ENCODE results near the gene HES4.
"Not testable (repeated sequence)": the region's sequence is repeated elsewhere in the genome, so short reads cannot be mapped to it uniquely, and the experiment has no call there.

The HES4 gene

DNA sequence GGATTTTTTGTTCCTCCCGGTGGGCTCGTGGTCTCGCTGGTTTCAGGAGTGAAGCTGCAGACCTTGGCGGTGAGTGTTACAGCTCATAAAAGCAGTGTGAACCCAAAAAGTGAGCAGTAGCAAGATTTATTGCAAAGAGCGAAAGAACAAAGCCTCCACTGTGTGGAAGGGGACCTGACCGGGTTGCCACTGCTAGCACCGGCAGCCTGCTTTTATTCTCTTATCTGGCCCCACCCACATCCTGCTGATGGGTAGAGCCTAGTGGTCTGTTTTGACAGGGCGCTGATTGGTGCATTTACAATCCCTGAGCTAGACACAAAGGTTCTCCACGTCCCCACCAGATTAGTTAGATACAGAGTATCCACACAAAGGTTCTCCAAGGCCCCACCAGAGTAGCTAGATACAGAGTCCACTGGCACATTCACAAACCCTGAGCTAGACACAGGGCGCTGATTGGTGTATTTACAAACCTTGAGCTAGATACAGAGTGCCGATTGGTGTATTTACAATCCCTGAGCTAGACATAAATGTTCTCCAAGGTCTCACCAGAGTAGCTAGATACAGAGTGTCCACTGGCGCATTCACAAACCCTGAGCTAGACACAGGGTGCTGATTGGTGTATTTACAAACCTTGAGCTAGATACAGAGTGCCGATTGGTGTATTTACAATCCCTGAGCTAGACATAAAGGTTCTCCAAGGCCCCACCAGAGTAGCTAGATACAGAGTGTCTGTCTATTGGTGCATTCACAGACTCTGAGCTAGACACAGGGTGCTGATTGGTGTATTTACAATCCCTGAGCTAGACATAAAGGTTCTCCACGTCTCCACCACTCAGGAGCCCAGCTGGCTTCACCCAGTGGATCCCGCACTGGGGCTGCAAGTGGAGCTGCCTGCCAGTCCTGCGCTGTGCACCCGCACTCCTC lies 17.8 kb upstream of the HES4 start:
- DNase-seq = not testable (repeated sequence)

DNA sequence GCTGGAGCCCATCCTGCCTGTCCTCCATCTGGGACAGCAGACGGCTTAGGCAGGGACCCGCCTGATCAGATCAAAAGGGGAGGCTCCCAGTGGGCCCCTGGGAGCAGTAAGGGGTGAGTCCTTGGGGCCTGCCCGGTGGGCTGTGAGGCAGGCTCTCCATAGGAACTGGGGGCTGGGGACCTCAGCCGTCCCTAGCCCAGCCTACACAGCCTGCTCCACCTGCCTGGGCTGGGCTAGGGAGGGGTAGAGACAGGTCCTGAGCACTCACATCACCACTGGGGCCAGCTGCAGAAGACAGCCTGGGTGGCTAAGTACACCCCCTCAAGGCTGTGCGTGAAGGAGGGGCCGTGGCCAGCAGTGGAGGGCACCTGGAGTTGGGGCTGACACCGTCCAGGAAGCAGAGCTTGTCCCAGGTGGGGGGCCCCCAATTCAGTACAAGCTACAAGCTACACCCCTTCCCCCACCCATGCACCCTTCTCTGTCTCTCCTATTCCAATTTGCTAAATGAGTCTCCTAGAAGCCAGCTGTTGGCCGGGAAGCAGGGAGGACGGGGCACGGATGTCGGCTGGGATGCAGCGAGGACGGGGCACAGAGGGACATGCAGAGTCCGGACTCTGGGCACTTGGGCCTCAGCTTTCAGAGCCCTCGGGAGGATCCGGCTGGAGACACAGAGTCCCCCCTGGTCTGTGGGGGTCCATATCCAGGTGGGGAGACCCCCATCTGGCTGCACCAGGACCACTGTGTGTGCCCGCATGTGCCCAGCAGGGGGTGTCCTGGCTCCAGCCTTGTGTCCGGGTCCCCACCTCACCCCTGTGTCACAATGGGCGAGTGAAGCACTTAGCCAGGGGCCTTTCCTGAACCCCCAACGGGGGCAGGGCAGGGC lies 15.1 kb upstream of the HES4 start:
- DNase-seq = no peak

DNA sequence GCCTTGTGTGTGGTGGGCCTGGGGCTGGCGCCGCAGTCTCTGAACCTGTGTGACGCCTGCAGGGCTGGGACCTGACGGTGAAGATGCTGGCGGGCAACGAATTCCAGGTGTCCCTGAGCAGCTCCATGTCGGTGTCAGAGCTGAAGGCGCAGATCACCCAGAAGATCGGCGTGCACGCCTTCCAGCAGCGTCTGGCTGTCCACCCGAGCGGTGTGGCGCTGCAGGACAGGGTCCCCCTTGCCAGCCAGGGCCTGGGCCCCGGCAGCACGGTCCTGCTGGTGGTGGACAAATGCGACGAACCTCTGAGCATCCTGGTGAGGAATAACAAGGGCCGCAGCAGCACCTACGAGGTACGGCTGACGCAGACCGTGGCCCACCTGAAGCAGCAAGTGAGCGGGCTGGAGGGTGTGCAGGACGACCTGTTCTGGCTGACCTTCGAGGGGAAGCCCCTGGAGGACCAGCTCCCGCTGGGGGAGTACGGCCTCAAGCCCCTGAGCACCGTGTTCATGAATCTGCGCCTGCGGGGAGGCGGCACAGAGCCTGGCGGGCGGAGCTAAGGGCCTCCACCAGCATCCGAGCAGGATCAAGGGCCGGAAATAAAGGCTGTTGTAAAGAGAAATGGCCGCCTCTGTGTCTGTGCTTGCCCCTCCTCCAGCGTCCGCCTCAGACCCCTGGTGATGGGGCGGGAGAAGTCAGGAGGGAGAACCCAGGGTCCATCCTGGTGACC lies 14.2 kb upstream of the HES4 start:
- DNase-seq = peak; percentile 46

DNA sequence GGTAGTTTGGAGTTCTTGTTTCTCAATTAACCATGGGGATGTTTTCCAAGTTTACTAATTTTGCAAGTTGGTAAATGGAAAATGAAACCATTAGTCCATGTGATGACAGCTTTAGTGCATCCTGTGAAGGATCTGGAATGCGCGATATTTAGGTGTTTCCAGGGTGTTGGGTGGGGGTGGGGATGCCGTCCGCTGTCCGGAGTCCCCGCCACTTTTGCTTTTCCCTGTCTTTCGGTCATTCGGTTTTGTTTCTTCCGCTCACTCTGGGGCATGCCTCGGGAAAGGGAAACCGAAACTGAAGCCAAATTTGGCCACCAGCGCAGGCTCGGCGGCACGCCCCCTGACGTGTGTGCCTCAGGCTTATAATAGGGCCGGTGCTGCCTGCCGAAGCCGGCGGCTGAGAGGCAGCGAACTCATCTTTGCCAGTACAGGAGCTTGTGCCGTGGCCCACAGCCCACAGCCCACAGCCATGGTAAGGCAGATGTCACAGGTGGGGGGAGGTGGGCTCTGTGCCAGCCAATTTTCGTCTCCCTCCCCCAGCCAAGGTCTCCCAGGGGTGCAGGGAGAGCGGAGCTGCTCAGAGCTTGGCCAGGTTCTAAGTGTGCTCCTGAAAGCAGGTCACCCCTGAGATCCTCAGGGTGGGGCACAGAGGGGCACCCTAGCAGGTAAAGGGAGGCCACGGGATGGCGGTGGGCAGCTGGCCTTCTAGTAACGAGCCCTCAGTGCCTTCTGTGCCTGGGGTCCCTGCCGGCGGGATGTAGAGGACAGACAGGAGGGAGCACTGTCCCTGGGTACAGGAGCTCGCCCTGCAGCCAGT lies 13.4 kb upstream of the HES4 start, which contains the start of gene ISG15:
Gene ISG15, plus strand, starts transcription at position 393 of the 817 bp plus-strand sequence. Its CDS starts 77 bp downstream, at position 470.
- DNase-seq = peak; percentile 89

DNA sequence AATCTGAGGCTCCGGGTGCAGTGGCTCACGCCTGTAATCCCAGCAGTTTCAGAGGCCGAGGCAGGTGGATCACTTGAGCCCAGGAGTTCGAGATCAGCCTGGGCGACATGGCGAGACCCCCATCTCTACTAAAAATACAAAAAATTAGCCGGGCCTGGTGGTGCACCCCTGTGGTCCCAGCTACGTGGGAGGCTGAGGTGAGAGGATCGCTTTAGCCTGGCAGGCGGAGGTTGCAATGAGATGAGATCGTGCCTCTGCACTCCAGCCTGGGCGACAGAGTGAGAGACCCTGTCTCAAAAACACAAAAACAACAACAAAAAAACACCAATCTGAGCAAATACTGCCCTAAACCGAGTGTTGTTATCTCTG lies 12.8 kb upstream of the HES4 start:
- not testable (repeated sequence) for DNase-seq

DNA sequence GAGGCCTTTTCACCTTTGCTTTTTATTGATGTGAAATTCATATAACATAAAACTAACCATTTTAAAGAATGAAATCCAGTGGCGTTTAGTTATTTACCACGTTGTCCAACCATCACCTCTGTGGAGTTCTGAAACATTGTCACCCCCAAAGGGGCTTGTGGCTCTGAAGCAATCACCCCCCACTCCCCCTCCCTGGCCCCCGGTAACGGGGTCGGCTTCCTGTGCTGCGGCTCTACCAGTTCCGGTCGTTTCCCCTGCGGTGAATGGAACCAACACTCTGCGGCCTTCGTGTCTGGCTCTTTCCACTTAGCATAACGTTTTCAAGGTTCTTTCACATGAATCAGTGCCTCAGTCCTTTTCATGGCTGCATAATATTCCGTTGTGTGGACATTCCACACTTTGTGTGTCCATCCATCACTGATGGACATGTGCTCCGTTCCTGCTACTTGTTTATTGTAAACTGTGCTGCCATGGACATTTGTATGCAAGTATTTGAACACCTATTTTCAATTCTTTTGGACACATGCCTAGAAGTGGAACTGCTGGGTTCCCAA lies 11.6 kb upstream of the HES4 start:
- DNase-seq = no peak

DNA sequence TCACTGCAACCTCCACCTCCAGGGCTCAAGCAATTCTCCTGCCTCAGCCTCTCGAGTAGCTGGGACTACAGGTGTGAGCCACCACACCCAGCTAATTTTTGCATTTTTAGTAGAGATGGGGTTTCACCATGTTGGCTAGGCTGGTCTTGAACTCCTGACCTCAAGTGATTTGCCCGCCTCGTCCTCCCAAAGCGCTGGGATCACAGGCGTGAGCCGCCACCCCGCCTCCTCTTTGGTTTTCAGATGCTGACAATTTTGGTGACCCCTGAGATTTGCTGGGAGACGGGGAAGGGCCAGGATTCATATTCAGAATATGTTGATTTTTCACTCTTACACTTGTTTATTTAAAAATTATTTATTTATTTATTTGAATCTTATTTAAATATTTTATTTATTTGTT lies 10.2 kb upstream of the HES4 start:
- DNase-seq = not testable (repeated sequence)

DNA sequence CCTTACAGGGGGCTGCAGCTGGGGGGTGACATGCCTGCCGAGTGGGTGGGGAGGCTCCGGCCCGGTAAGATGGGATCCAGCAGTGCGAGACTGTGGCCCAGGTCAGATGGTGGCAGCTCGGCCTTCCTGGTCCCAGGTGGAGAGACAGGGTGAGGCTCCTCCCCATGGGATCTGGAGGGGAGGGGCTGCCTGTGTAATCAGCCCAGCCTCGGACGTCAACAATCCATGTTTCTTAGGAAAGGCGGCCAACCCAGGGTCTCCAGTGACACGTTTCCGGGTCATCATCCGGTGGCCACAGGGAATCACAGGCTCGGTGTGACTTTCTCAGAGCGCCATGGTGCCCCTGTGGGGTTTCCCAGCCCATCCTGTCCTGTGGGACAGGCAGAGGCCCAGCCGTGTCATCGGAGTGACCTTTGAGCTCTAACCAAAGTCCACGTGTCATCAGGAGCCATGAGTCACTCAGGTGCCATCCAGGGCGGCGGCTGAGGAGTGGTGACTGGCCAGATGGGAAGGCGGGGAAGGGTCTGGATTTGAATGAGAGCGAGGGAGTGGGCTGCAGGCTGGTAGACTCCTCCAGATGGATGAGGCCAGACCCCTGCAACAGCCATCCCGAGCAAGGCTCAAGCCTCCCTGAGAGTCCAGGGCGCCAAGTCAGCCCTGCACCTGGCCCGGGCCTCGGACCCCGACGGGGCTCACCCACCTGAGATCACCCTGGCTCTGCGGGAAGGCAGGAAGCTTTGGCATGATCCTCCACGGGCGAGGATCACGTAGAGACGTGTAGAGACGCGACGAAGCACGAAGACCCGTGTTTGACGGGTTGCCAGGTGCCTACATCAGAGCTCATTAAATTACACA lies 6.6 kb upstream of the HES4 start:
- DNase-seq = no peak

DNA sequence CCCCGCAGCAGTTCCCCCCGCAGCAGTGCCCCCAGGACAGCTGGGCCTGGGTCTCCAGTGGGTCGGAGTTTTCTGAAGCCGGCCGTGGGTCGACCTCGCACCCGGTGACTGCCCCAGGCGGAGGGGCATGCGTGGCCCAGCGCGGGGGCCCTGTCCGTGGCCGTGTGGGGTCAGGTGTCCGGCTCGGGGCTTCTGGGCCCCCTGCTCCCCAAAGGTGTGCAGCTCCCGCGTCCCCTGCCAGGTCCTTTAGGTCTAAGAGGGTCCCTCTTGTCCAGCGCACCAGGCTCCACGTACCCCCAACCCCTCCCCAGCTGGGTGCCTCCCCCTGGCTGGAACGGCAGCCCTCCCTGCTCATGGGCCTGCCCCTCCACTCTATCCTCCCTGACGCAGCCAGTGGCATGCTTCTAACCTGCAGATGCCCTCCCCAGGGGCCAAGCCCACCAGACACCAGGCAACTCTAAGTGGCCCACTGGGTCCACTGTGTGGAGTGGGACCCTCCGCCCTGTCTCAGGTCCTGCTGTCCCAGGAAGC lies 5.9 kb upstream of the HES4 start:
- no peak for DNase-seq

DNA sequence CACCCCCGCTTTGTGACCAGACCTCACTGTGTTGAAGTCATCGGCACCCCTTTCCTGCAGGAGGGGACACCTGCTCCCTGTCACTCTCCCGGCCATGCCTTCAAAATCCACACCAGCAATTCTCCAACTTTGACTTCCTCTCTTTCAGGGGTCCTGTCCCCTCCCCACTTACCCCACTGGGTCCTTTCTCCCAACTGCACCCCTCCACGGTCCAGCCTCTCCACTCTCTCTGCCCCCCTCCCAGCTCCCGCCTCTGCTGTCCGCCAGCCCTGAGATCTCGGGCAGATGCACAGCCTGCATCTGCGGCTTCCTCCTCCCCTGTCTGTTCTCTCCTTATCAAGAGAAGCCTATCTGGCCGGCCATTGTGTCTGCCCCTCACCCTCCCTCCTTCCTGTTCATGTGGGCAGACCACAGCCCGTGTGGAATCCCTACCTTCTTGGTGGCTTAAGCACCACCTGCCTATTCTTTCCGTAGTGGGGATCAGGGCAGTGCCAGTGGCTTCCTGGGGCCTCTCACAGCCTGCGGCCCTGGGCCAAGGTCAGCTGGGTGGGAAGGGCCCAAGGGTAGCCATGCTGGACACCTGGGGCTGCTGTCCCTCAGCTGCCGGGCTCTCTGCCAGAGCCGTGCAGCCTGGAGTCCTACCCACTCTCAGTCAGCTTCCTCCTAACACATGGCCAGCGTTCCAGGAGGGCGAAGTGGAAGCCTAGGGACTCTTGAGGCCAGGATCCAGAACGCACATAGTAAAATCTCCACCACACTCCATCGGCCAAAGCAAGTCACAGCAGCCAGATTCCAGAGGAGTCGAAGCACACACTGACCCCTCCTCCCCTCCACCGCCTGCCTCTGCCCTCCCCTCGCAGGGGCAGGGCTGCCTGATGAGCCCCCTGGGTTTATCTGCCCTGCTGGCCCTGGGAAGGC lies 5.1 kb upstream of the HES4 start:
- DNase-seq = no peak

DNA sequence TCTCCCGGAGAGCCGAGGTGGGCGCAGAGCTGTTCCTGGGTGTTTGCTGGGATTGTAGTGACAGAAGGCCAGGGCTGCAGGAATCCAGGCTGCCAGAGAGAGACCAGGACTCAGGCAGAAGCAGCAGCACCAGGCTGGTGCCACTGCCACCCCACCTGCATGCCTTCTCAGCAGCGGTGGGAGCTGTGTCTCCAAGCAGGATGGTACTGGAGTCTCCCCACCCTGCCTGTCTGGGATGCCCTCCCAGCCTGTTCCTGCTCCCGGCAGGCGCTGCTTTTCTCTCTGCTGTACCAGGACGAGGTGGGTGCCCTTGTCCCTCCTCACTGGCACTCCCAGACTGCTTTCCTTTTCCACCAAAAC lies 4.5 kb upstream of the HES4 start:
- DNase-seq = no peak

DNA sequence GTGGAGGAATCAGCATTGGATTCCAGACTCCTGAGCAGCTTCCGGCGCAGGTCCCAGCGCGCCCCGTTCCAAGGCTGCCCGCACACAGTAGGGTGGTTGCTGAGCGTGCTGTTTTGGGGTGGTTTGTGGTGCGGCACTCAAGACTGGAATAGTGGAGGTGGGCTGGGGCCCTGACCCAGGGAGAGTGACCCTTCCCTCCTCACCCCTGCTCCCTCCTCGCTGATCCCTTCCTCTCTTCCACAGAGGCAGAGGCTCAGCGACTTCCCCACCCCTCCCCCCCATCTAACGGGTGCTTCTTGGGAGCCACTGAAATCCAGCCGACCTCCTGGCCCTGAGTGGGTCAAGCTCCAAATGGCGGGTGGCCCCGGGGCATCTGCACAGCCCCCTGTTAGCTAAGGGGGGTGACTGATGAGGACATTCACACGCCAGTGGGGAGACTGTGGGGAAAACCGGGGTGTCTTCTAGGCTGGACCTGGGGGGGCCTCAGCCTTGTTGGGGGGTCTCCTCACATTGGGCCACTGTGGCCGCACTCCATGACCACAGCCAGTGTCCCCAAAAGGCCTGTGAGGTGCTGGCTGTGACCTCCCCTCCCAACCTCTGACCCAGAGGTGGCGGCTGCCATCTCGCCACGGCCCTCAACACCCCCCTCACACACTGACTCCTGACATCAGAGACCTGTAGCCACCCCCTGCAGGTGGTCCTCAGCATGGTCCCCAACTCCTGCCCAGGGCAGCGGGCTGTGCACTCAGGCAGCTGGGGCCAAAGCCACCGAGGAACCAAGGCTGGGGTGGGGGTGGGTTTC lies 3.9 kb upstream of the HES4 start:
- DNase-seq = no peak

DNA sequence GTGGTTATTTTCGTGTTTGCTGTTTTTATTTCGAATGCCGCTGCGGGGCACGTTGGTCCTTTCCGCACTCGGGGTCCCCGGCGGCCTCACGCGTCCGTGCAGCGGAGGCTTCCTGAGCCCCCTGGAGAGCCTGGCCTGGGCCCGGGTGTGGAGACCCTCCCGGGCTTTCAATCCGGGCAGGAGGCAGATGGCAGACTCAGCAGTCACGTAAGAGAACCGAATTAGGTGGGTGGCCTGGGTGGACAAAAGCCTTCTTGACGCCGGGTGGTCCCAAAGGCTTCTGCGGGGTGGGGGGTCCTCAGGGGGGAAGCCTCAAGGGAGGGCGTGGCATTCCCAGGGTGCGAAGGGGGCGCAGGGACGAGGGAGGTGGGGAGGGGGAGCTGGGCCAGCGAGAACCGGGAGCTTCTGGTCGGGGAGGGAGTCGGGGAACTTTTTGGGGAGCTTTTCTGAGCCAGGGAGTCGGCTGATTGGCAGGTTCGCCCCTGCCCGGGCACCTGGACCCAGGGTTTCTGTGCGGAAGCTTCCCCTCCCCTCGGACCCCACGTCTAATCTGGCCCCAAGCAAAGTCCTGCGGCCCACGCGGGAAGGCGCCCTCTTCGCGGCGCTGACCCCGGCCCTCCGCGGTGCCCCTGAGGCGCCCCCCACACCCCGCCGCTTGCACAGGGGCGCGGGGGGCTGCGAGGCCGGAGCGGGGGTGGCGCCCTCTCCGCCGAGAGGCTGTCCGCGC lies 1.3 kb upstream of the HES4 start:
- no peak for DNase-seq

DNA sequence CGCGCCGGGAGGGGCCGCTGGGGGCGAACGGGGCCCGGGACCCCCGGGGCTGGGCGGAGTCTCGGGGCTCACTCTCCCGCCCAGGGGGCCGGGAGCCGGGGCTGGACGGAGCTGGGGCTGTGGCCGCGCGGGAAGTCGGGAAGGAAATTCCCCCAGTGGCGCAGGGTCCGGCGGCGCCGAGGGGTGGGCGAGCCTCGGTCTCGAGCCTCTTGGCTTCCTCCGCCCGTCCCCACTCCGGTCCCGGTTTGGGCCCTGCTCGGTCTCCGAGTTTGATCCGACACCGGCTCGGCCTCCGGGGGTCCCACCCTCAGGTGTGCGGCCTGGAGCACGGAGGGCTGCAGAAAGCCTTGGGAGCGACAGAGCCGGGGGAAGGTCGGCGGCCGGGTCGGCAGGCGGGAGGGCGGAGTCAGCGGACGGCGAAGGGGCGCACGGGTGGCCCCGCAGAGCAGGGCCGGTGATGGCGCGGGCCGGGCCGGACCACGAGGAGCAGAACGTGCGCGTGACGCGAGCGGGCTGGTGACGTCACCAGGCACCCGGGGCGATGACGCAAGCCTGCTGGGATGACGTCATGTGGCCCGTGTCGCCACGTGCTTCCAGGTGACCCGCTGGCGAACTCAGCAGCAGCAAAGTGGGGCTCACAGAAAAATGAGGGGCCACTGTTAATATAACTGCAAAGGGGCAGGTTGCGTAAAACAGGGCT lies 610 bp upstream of the HES4 start:
- DNase-seq = peak; percentile 68

DNA sequence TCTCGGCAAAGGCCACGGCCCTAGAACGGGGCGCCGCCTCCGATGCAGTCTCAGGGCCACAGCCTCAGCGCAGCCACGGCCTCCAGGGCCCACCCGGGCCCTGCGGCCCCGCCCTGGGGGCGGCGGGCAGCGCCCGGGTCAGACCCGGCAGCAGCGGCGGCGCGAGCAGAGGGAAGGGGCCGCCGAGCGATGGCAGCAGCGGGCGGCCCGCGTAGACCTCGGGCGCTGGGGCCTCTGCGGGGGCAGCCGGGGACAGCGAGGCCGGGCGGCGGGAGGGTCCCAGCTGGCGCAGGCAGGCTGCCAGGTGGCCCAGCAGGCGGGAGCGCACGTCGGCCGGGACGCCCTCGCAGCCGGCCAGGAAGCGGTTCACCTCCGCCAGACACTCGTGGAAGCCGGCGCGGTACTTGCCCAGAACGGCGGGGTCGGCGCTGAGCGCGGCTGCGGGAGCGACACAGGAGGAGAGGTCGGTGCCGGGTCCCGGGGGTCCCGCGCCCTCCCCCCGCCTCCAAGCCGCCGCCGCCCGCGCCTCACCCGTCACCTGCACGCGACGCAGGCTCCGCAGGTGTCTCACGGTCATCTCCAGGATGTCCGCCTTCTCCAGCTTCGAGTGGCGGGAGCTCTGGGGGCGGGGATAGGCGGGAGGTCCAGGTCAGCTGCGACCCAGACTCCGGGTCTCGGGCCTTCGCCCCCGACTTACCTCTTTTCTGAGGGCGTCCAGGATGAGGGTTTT lies 737 bp downstream of the HES4 start:
- DNase-seq = peak; percentile 33

DNA sequence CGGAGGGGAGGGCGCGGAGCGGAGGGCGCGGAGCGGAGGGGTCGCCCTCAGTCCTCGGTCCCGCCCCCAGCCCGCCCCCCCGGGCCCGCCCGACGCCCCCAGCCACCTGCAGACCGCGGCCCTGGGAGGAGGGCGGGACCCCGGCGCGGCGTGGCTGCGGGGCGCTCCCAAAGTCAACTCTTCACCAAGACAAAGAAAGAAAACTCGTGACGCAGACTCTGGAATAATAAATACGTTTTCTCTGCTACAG lies 1.2 kb downstream of the HES4 start:
- DNase-seq = no peak

Data from central memory CD4-positive, alpha-beta T cell (primary cell).